Measurements from ENCODE around the gene LIMCH1. TPM values are rescaled to one million over a fixed set of nuclear protein-coding genes. Genes with fewer than 3 reads are reported as not detected.

Gene LIMCH1
- total RNA-seq, 1 experiment from 2014 or later = 10.4 TPM

DNA sequence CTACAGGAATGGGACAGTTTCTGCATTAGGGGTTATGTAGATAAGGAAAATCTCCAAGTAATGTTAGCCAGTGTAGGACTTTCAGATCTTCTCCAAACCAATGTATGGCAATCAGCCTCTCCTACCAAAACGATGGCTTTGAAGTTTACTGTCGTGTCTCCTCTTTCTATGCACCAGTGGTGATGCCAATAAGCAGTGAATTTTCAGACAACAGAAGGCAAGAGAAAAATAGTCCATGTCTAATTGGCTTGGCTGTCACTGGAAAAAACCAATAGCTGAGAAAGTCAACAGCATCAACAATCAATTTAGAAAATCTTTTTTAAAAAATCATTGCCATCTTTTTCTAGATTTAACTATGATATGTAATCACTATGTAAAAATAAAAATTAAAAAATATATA lies 35.0 kb downstream of the LIMCH1 start (continued):
- TF ChIP-seq, protein P1, sequence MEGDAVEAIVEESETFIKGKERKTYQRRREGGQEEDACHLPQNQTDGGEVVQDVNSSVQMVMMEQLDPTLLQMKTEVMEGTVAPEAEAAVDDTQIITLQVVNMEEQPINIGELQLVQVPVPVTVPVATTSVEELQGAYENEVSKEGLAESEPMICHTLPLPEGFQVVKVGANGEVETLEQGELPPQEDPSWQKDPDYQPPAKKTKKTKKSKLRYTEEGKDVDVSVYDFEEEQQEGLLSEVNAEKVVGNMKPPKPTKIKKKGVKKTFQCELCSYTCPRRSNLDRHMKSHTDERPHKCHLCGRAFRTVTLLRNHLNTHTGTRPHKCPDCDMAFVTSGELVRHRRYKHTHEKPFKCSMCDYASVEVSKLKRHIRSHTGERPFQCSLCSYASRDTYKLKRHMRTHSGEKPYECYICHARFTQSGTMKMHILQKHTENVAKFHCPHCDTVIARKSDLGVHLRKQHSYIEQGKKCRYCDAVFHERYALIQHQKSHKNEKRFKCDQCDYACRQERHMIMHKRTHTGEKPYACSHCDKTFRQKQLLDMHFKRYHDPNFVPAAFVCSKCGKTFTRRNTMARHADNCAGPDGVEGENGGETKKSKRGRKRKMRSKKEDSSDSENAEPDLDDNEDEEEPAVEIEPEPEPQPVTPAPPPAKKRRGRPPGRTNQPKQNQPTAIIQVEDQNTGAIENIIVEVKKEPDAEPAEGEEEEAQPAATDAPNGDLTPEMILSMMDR (IDR thresholded peaks at IDR 0.05 in 2 of 3, conservative IDR thresholded peaks at IDR 0.05 in 1 of 3; ENCODE audit: borderline replicate concordance in 1 of 3, insufficient read depth in 1 of 3, low read depth in 2 of 3, low read length in 2 of 3) = no peak
- TF ChIP-seq EZH2 (IDR thresholded peaks at IDR 0.05) (no peak), RAD21 (IDR thresholded peaks at IDR 0.05; ENCODE audit: low read depth) (no peak)

DNA sequence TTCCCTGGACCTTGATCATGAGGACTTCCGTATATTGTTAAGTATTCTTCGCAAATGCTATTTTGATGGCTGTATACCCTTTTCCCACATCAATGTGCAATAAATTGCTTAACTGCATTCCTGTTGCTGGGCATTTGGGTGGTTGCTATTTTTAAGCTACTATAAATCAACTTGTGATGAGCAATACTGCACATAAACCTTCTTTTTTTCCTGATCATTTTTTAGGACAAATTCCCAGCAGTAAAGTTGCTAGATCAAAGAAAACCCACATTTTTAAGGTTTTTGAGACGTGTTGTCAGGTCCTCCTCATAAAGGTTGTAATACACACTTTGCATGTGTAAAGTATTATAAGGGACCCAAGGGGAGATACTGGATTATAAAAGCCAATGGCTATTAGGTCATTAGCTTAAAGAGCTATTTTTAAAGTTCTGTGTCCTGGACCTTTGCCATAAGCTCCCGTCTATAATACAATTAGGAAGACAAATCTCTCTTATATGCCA lies 35.6 kb downstream of the LIMCH1 start:
- Histone ChIP-seq H2AFZ (ENCODE audit: low read depth, low read length, poor library complexity, severe bottlenecking) (no peak overlapping the region), H3K9ac (ENCODE audit: low read length) (no peak overlapping the region), H3K9me3 (ENCODE audit: control insufficient read depth in 1 of 2, insufficient read depth in 1 of 2, low read depth in 1 of 2, low read length in 2 of 2) (no peaks in the 10 kb centered on the region), H4K20me1 (ENCODE audit: insufficient read depth) (no peaks in the 10 kb centered on the region), H3K4me3 (replicated peaks in 1 of 2; ENCODE audit: low read depth in 1 of 2, low read length in 2 of 2) (no peak overlapping the region), H3K4me1 (ENCODE audit: control insufficient read depth in 1 of 2, insufficient read depth in 2 of 2, low read length in 2 of 2) (no peaks in the 10 kb centered on the region), H3K36me3 (ENCODE audit: control insufficient read depth in 1 of 2, insufficient read depth in 2 of 2, low read length in 2 of 2) (no peaks in the 10 kb centered on the region), H3K4me2 (ENCODE audit: low read length) (no peak overlapping the region), H3K27ac (ENCODE audit: low read depth, low read length) (no peak overlapping the region), H3K79me2 (ENCODE audit: insufficient read depth, low read length) (no peaks in the 10 kb centered on the region), H3K27me3 (ENCODE audit: insufficient read depth, low read length) (no peaks in the 10 kb centered on the region), H3K9me2 (ENCODE audit: insufficient read depth) (no peaks in the 10 kb centered on the region)
- DNase-seq (ENCODE audit: low read depth, low spot score) (no peak), ATAC-seq (no peak)
- RAD21 ChIA-PET (ENCODE audit: low non-redundant PET in 1 of 2, low total read pairs in 2 of 2, uncharacterized antibody in 2 of 2, unreplicated experiment in 2 of 2) = no interaction called here
- CTCF ChIA-PET = no interaction called here
- TF ChIP-seq EZH2phosphoT487 (IDR thresholded peaks at IDR 0.05; ENCODE audit: borderline replicate concordance) (no peak), CEBPB (IDR thresholded peaks at IDR 0.05; ENCODE audit: low read depth) (no peak), SP1 (IDR thresholded peaks at IDR 0.05; ENCODE audit: low read depth) (no peak), FOSL1 (IDR thresholded peaks at IDR 0.05; ENCODE audit: low read depth) (no peak), EZH2 (IDR thresholded peaks at IDR 0.05) (no peak), YY1 (IDR thresholded peaks at IDR 0.05; ENCODE audit: extremely low read depth, insufficient replicate concordance, low read depth, low read length) (no peak), POLR2A (IDR thresholded peaks at IDR 0.05; ENCODE audit: borderline replicate concordance, extremely low read depth, insufficient read depth, insufficient read length) (no peak), POLR2AphosphoS5 (IDR thresholded peaks at IDR 0.05; ENCODE audit: low read depth, low read length) (no peak), ZFX (IDR thresholded peaks at IDR 0.05) (no peak), RAD21 (IDR thresholded peaks at IDR 0.05; ENCODE audit: low read depth) (no peak), TCF7L2 (IDR thresholded peaks at IDR 0.05; ENCODE audit: borderline replicate concordance, extremely low read depth, insufficient read depth, insufficient read length) (no peak), SIN3A (IDR thresholded peaks at IDR 0.05; ENCODE audit: low read depth) (no peak), CBX3 (IDR thresholded peaks at IDR 0.05; ENCODE audit: low read depth) (no peak), EGR1 (IDR thresholded peaks at IDR 0.05; ENCODE audit: low read depth) (no peak), ZNF274 (IDR thresholded peaks at IDR 0.05; ENCODE audit: low read depth, low read length) (no peak), SRF (IDR thresholded peaks at IDR 0.05; ENCODE audit: low read depth) (no peak), ELF1 (IDR thresholded peaks at IDR 0.05; ENCODE audit: borderline replicate concordance, low read depth) (no peak)
- TF ChIP-seq, protein P2, sequence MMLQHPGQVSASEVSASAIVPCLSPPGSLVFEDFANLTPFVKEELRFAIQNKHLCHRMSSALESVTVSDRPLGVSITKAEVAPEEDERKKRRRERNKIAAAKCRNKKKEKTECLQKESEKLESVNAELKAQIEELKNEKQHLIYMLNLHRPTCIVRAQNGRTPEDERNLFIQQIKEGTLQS (IDR thresholded peaks at IDR 0.05) = no peak
- TF ChIP-seq, protein P3, sequence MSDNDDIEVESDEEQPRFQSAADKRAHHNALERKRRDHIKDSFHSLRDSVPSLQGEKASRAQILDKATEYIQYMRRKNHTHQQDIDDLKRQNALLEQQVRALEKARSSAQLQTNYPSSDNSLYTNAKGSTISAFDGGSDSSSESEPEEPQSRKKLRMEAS (IDR thresholded peaks at IDR 0.05) = no peak
- TF ChIP-seq, protein P1 (IDR thresholded peaks at IDR 0.05 in 2 of 3, conservative IDR thresholded peaks at IDR 0.05 in 1 of 3; ENCODE audit: borderline replicate concordance in 1 of 3, insufficient read depth in 1 of 3, low read depth in 2 of 3, low read length in 2 of 3) = no peak
- BruUV-seq (replicated peaks) = no TSS peak
- intact Hi-C loops (cut with micrococcal nuclease) = no loop called here
- POLR2A ChIA-PET = no interaction called here
